HCT116 (cell line): ENCODE results near the gene SLMAP. TPM values are rescaled to one million over a fixed set of nuclear protein-coding genes. Genes with fewer than 3 reads are reported as not detected.

Experiments
- ATAC-seq: fragments of 200-7000 bp; cut with Tn5 transposase; 2 replicates; pipeline ENCODE4 v1.9.1; 2020; ENCODE audit warnings: mild to moderate bottlenecking, moderate library complexity
- BruUV-seq: library from RNA; stranded (reverse); fragments of 400-500 nt; replicated peaks from 2 replicates; lab custom pipeline; 2021; lab: Mats Ljungman, UMichigan
- CTCF ChIA-PET: fragments of 300-600 bp; sonication (Branson Sonifier 250); formaldehyde crosslinking; loops from one replicate; lab custom pipeline; 2021; ENCODE audit warnings: antibody characterized with exemption; lab: Charles Lee
- POLR2A ChIA-PET: fragments of 300-600, 350-600 bp; sonication (Branson Sonifier 250); formaldehyde crosslinking; loops from one replicate; lab custom pipeline; 2021; ENCODE audit warnings: antibody characterized with exemption; lab: Charles Lee
- RAD21 ChIA-PET, 2 experiments: fragments of 300-600 bp; sonication (Branson Sonifier 250); formaldehyde crosslinking; loops; one replicate each; lab custom pipeline; 2023; ENCODE audit warnings: low total read pairs in 2 of 2; ENCODE audit not compliant: uncharacterized antibody in 2 of 2, unreplicated experiment in 2 of 2, low non-redundant PET in 1 of 2; lab: Charles Lee
- DNase-seq: peaks from one replicate; pipeline ENCODE4 v3.0.0-alpha.2; 2010; ENCODE audit warnings: low read depth, low spot score
- H2AFZ ChIP-seq: fragments of 200-600 bp; shearing (Covaris generic), sonication (generic); 2 replicates; pipeline ENCODE4 v1.6.1; 2017; ENCODE audit warnings: low read depth, mixed run types, mixed read lengths, antibody characterized with exemption, low read length; ENCODE audit not compliant: poor library complexity, severe bottlenecking
- H3K27ac ChIP-seq: 2 replicates; pipeline ENCODE4 v1.5.1; 2012; ENCODE audit warnings: low read depth, low read length
- H3K27me3 ChIP-seq: fragments of 200-600 bp; sonication (generic); 2 replicates; pipeline ENCODE4 v1.6.1; 2016; ENCODE audit warnings: mixed run types, low read length, mixed read lengths; ENCODE audit not compliant: insufficient read depth
- H3K36me3 ChIP-seq, 2 experiments: fragments of 200-500 bp in 1 of 2; fragments of 200-600 bp in 1 of 2; sonication (Bioruptor generic) in 1 of 2; sonication (generic) in 1 of 2; 2 replicates each; pipeline versions ENCODE4 v1.5.1 to v1.6.1; 2014 to 2016; ENCODE audit warnings: low read length in 2 of 2, inconsistent platforms in 1 of 2, mixed read lengths in 1 of 2, mixed run types in 1 of 2; ENCODE audit not compliant: insufficient read depth in 2 of 2, control insufficient read depth in 1 of 2
- H3K4me1 ChIP-seq, 2 experiments: fragments of 200-600 bp in 1 of 2; sonication (generic) in 1 of 2; 2 replicates each; pipeline versions ENCODE4 v1.5.1 to v1.6.1; 2012 to 2017; ENCODE audit warnings: low read length in 2 of 2, inconsistent platforms in 1 of 2, mild to moderate bottlenecking in 1 of 2, mixed read lengths in 1 of 2, mixed run types in 1 of 2, moderate library complexity in 1 of 2; ENCODE audit not compliant: insufficient read depth in 2 of 2, control insufficient read depth in 1 of 2
- H3K4me2 ChIP-seq: fragments of 200-600 bp; sonication (generic); 2 replicates; pipeline ENCODE4 v1.6.1; 2017; ENCODE audit warnings: mixed run types, low read length, mixed read lengths
- H3K4me3 ChIP-seq, 2 experiments: fragments of 200-600 bp in 1 of 2; sonication (generic) in 1 of 2; replicated peaks in 1 of 2; 2 replicates each; pipeline ENCODE4 v1.5.1; 2011 to 2016; ENCODE audit warnings: low read length in 2 of 2, control low read depth in 1 of 2, low read depth in 1 of 2, mild to moderate bottlenecking in 1 of 2, mixed read lengths in 1 of 2, mixed run types in 1 of 2
- H3K79me2 ChIP-seq: fragments of 200-600 bp; sonication (generic); 2 replicates; pipeline ENCODE4 v1.6.1; 2017; ENCODE audit warnings: mild to moderate bottlenecking, mixed run types, low read length, moderate library complexity, mixed read lengths; ENCODE audit not compliant: insufficient read depth
- H3K9ac ChIP-seq: fragments of 200-600 bp; sonication (generic); 2 replicates; pipeline ENCODE4 v1.6.1; 2016; ENCODE audit warnings: low read length, mixed read lengths
- H3K9me2 ChIP-seq: fragments of 200-600 bp; sonication (generic), shearing (Covaris generic); 2 replicates; pipeline ENCODE4 v1.6.1; 2017; ENCODE audit warnings: mixed run types, mild to moderate bottlenecking, moderate library complexity; ENCODE audit not compliant: insufficient read depth
- H3K9me3 ChIP-seq, 2 experiments: fragments of 200-500 bp in 1 of 2; fragments of 200-600 bp in 1 of 2; sonication (Bioruptor generic) in 1 of 2; sonication (generic) in 1 of 2; 2 replicates each; pipeline ENCODE4 v1.6.1; 2014 to 2017; ENCODE audit warnings: low read length in 2 of 2, mixed read lengths in 2 of 2, inconsistent platforms in 1 of 2, low read depth in 1 of 2, mild to moderate bottlenecking in 1 of 2, mixed run types in 1 of 2, moderate library complexity in 1 of 2; ENCODE audit not compliant: control insufficient read depth in 1 of 2, insufficient read depth in 1 of 2
- H4K20me1 ChIP-seq: fragments of 200-600 bp; sonication (generic), shearing (Covaris generic); 2 replicates; pipeline ENCODE4 v1.6.1; 2017; ENCODE audit warnings: mixed run types, mild to moderate bottlenecking, moderate library complexity; ENCODE audit not compliant: insufficient read depth
- CBX3 ChIP-seq: IDR thresholded peaks from 2 replicates; pipeline ENCODE4 v1.6.1; 2012; ENCODE audit warnings: low read depth
- REST ChIP-seq: IDR thresholded peaks from 2 replicates; pipeline ENCODE4 v1.6.1; 2012; ENCODE audit warnings: low read depth
- TCF7L2 ChIP-seq: IDR thresholded peaks from 2 replicates; pipeline ENCODE4 v1.7.0; 2011; ENCODE audit warnings: borderline replicate concordance, inconsistent platforms; ENCODE audit not compliant: insufficient read depth, insufficient read length; ENCODE audit errors: extremely low read depth
- ZBTB33 ChIP-seq: IDR thresholded peaks from 2 replicates; pipeline ENCODE4 v1.6.1; 2011; ENCODE audit warnings: mild to moderate bottlenecking, low read length, moderate library complexity; ENCODE audit not compliant: insufficient replicate concordance; ENCODE audit errors: extremely low read depth
- ZNF274 ChIP-seq: fragments of 200-500 bp; sonication (Bioruptor generic); IDR thresholded peaks from 2 replicates; pipeline ENCODE4 v1.6.1; 2014; ENCODE audit warnings: mild to moderate bottlenecking, low read depth, low read length, inconsistent platforms
- intact Hi-C: fragments of 100-400 bp; cut with micrococcal nuclease; formaldehyde crosslinking; loops from 2 replicates; pipeline ENCODE4 v1.10.0; 2022
- total RNA-seq: library from RNA; stranded (reverse); gene quantifications from one replicate; pipeline ENCODE4 v1.2.1, GENCODE V29; 2021; ENCODE audit not compliant: unreplicated experiment

The SLMAP gene
- total RNA-seq, 1 experiment from 2014 or later = 81.0 TPM

- TF ChIP-seq ZBTB33 (no peak), CBX3 (no peak), REST (no peak), ZNF274 (no peak), TCF7L2 (no peak)
- Histone ChIP-seq H3K27me3 (no peaks in the 10 kb centered on the region), H3K27ac (no peak overlapping the region), H3K36me3 (no peaks in the 10 kb centered on the region), H2AFZ (no peak overlapping the region), H3K9ac (no peak overlapping the region), H3K4me2 (no peak overlapping the region), H3K9me3 (no peaks in the 10 kb centered on the region), H3K79me2 (peaks cover 96% of the 10 kb centered on the region), H4K20me1 (no peaks in the 10 kb centered on the region; the same call in 1 of the 2 replicates), H3K9me2 (no peaks in the 10 kb centered on the region), H3K4me3 (no peak overlapping the region), H3K4me1 (peaks cover 18 to 37% of the 10 kb centered on the region in 2 experiments)
- intact Hi-C loops = no loop called here
- ChIA-PET RAD21 (no interaction called here), CTCF (no interaction called here), POLR2A (no interaction called here)
- DNase-seq (no peak), ATAC-seq (no peak)
- no TSS peak for BruUV-seq
These were observed 32.5 kb downstream of the SLMAP start for GRCh38 chr3:57788624-57789018.
